GM18861 (cell line): ENCODE results near the gene CBR4.
A peak's percentile ranks its signal among the peaks of the same experiment; 100 is the strongest.
"Not testable (repeated sequence)": the region's sequence is repeated elsewhere in the genome, so short reads cannot be mapped to it uniquely, and the experiment has no call there.

Experiments
- ATAC-seq: cut with Tn5 transposase; IDR thresholded peaks from one replicate; pipeline ENCODE4 v1.9.1; 2021; ENCODE audit not compliant: unreplicated experiment

The CBR4 gene

DNA sequence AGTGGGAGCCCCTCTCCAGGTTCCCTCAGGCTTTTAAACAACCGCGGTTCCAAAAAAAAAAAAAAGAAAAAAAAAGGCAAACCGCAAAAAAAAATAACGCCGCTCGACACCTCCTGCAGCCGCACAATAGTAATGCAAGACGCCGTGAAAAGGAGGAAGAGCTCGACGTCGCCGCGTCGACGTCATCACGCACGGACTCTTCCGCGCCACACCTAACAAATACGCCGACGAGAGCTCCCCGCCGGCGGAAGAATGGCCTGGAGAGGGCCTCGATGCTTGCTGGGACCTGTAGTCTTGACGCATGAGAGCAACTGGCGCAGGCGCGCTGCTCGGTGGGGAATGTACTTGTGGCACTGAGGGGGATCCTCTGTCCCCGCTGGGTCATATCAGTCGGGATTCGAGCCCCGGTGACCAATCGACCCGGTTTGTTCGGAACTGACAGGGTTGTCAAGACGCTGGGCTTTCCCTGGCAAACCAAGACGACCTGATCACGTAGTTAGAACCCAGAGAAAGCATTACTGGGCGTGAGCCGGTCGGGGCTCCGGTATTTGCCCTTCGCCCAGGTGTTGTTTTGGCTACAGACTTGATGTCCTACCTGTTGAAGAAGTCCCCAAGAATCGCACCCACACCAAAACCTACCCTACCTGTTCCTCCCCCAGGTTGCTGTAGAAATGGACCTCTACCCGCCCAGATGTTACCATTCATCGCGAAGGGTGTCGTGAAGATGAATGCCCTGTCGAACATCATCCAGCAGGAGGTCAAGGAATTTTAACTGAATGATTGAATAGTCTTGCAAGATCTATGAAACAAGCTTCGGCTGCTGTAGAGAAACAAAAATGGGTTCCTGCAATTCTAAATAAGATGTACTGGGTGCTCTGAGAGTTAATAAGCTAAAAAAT, at the start of gene CBR4:
Gene CBR4 (minus strand): TSS at position 131 of the 899 bp plus-strand sequence. CDS start 166 bp downstream, outside the sequence.
- ATAC-seq, result peak; percentile 98

DNA sequence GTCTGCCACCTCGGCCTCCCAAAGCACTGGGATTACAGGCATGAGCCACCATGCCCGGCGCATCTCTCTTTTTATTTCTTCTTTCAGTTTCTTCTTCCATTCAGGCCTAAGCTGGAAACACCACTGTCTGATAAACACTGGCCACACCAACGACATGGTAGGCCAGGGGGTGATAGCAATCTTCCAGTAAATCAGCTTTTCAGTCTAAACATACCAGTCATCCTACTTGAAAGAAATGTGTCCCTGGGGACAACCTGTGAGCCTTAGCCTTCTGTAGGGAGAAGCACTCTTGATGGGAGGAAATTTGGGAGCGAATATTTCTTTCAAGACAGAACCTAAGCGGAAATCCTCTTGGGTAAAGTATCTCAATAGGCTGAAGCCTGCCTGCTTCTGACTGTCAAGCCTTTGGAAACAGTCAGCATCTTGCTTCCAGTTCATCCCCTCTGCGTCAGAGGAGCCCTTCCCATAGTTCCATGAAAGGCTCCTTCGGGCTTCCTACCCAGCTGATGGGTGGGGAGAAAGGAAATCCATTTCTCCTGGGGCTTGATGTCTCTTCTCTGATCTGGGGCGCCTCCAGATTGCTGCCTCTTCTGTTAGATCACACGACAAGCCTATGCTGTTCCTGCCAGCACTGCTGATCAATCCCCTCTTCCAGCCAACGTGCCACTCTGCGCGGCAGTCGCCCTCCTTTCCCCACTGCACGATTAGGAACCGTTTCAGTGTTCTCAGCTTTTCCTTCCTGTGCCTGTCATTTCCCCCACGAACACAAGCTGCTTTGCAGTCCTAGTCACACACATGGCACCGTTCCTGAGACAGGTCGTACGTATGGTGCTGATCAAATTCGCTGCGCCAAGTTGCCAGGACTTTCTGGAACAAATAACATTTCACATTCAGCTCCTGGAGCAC, 49.5 kb upstream of the CBR4 start:
- no peak for ATAC-seq

DNA sequence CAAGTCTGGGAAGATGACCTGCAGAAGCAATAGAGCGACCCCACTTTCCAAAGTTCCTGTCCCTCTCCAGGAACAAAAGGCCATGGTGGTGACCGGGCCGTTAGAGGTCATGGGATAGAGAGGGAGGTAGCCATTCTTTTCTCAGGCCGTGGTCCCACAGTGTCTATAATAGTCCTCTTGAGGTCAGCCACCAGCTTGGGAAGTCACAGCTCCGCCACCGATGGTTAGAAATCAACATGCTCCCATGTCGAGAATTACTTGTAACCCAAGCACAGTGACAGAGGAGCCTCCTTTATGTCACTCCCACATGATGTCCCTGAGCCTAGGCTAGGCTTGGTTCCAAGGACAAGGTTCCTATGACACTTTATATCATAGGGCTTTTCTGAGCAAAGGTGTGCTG, 48.3 kb upstream of the CBR4 start:
- no peak for ATAC-seq

DNA sequence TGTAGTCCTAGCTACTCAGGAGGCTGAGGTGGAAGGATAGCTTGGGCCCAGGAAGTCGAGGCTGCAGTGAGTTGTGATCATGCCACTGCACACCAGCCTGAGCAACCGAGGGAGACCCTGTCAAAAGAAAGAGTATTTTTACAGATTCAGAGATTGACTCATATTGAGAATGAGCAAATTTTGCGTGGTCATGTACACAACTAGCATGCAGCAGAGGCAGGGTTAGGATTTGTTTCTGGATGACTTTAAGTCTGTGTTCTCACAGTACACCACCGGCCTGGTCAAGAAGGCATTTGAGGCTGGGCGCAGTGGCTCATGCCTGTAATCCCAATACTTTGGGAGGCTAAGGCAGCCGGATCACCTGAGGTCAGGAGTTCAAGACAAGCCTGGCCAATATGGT, 44.8 kb upstream of the CBR4 start:
- peak; percentile 77 for ATAC-seq

DNA sequence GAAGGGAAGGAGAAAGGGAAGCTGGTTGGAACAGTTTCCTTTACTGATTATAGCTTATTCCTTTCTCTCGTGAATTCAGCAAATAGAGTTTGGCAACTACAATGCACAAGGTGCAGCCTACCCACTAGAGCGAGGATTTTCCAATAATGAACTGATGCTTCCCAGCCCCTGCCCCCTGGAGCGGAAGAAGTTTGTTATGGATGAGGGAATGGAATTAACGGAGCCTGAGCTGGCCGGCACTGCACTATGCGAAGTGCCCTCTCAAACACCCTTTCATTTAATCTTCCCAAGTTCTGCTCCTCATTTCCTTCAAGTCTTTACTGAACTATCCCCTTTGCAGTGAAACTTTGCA, 42.5 kb upstream of the CBR4 start:
- ATAC-seq, result no peak

DNA sequence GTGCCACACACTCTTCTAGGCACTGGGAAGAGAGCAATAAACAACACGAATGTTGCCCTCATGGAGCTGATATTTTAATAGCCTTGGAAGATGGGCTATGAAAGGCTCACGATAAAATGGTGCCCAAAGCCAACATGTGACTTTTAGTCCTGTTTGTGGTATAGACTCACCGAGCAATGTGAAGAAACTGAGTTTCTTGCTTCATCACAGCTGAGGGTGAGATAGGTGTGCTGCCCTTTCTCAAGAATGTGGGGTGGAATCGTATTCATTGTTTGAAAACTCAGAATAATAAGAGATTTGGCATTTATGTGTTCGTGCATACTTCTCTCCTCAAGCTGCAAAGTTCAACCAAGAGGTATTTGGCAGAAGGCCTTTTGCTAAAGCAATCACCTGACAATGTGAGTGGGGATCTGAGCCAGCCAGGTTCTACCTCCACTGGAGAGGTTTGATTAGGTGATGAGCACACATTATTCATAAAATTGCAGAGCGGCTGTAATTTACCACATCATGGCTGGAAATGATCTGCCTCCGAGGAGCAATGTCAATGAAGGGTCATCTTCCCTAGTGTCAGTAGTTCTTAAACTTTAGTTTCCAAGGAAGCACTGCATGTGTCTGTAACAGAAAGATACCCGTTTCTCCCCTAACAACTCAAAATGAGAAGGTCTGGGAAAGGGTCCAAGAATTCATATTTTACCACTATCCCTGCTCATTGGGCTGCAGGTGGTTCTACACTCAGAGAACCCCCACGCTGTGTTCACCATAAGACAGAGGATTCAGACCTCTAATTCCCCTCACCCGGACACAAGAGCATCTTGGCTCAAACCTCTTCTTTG, 41.9 kb upstream of the CBR4 start:
- no peak for ATAC-seq

DNA sequence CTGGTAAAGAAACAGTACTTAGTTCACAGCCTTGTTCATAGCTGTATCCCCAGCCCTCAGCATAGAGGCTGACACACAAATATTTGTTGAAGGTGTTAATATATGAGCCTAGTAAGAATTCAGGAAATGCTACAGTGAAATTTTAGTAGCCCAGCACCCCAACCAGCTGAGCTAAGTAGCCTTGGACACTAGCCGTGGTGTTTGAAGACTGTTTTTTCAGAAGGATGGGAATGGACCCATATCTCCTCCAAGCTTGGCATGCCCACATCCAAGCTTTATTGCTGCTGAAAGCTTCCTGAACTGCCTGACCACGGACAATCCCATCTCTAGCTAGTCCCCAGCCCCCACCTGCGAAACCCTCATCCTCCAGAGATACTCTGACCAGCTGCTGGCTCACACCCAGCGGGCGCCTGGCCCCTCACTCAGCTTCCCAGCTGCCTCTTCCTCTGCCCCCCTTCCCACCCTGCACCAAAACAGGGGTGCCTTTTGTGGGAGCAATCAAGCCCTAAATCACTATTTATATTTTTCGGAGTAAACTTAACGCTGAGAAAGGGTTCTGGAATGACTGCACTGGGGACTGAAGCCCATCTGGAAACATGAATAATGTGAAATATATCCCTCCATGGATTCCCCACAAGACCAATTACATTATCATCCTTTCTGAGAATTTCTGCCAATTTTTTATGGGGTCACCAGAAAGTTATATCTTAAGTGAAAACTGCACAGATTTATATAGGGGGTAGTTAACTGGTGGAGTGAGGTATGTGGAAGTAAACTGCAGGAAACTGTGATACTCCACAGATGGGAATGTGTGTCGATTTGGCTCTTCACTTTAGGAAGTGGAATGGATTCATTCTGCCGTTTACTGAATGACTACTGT, 41.1 kb upstream of the CBR4 start:
- no peak for ATAC-seq

DNA sequence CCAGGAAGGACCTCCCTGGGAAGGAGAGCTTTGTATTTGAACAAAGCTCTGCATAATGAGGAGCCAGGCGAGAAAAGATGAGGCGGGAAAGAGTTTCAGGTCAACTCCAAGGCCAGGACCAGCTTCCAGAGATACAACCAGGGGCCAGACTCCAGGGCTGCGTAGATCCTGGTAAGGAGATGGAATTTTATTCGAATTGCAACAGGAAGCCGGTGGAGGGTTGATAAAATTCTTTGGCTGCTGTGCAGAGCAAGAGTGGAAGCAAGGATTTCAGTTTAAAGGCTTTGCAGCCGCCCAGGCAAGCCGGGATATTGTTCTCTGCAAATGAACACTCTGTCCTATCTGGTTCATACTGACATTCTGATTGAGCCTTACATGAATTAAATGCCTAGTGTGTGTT, 40.2 kb upstream of the CBR4 start:
- ATAC-seq, result no peak

DNA sequence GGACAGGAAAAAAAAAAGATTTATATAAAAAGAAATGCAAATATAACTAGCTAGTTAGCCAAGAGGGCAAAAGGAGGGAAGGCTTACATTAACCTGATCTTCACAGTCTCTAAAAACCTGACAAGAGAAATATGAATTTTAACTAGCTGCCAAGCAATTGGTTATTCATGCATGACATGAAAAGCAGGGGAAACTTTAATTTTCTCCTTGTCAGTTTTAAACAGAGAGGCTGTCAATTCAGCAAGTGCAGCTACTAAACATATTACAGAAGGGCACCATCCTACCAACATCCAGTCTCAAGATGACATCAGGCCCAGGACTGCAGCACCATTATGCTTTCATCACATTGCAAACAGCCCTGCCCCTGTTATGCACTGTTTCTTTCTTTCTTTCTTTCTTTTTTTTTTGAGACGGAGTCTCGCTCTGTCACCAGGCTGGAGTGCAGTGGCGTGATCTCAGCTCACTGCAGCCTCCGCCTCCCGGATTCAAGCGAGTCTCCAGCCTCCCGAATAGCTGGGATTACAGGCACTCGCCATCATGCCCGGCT, 38.9 kb upstream of the CBR4 start:
- no peak for ATAC-seq

DNA sequence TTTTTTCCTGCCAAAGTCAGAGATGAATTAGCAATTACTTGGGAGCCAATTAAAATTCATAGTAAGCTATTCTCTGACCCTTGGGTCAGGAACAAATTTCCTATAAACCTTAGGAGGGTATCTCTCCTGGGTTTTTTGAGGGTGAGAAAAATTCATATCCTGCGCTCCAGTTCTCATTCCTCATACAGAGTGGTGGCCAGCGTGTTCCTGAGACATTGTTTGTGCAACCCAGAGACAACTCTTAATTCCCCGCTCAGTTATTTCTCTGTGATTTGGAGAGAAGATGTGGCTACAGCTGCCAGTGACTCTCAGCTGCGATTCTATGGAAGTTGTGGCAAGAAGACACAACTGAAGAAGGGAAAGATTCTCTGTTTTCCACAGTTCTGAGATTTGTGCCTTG, 37.9 kb upstream of the CBR4 start:
- ATAC-seq, result no peak

DNA sequence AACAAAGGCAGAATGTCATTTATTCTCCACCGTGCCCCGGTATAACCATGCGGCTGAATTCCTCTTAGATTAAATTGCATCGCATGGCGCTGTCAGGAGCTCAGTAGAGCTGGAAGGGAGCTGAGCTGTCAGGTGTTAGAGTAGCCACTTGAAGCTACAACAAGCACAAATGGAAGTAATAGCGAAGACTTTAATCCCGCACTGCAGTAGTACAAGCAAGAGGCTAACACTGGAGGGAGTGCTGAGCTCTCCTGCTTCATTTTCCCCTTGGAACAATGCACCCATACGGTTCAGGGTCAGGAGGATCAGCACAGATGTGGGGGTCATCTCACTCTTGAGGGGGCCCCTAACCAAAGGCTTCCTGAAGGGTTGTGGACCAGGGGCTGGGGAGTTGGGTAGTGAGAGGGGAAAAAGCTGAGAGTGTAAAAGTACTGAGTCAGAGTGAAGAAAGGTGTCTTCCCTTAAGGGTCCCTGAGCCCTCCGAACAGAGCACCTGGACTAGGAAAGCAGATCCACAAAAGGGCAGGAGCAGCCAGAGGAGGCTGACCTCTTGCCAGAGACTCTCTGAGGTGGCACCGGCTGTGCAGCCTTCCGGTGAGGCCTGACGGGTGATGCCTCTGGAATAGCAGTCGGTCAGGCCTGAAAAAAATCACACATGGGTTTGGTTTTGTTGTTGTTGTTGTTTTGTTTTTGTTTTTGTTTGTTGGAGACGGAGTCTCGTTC, 36.0 kb upstream of the CBR4 start:
- no peak for ATAC-seq

DNA sequence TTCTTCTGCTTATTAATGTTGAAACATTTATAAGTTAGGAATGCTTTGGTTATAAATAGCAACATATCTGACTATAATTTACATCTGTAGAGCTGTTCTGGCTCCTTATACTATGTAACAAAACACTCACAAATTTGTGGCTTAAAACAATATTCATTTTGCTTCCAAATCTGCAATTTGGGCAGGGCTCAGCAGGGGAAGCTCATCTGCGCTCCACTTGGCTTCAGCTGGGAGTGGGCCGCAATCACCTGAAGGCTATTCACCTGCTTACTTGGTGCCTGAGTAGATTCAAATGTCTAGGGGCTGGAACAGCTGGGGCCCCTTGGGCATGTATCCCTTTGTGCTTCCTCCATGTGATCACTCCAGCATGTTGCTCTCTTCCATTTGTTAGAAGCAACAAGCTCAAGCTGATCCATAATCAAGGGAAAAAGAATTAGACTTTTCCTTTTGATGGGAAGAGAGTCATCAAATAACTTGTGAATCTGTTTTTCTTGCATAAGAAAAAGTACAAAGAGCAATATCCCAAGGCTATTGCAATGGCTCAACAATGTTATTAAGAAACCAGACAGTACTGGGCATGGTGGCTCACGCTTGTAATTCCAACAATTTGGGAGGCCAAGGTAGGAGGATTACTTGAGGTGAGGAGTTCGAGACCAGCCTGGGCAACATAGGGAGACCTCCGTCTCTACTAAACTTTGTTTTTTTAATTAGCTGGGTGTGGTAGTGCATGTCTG, 34.8 kb upstream of the CBR4 start:
- no peak for ATAC-seq

DNA sequence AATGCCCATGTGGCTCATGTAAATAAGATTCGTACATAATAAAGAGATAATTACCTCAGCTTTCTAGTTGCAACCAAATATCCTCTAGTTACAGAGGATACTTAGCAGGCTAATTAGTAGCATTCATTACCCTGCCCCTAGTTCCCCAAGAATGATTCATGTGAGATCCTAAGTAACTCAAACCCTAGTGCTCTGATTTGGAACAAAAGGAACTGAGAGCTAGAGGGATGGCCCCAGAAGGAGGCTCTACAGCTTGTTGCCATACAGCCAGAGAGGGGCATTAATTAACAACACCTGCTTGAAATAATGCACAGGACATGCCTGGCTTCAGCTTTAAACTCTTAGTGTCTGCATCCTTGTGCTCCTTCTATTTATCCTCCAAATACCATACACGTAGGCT, 32.6 kb upstream of the CBR4 start:
- ATAC-seq, result no peak

DNA sequence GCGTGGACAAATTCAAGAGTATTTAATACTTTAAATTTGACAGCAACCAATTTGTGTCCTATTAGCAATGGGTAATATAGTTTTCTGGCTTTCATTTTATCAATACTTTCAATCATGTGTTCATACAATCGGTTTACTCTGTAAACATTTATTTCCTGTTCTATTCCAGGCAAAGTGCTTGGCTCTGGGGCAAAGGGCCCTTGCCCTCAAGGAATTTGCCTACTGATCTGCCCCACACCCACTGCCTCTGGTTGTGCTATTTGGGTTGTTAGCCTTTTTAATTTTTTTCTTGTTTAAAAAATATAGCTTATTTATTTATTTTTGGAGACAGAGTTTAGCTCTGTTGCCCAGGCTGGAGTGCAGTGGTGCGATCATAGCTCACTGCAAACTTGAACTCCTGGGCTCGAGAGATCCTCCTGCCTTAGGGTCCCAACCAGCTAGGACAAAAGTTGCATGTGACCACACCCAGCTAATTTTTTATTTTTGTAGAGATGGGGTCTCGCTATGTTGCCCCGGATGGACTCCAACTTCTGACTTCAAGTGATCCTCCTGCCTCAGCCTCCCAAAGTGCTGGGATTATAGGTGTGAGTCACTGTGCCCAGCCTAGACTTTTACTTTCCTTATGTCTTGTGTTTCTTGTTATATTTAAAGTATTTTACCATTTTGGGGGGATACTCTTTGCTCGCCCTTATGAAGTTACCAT, 30.7 kb upstream of the CBR4 start:
- no peak for ATAC-seq

DNA sequence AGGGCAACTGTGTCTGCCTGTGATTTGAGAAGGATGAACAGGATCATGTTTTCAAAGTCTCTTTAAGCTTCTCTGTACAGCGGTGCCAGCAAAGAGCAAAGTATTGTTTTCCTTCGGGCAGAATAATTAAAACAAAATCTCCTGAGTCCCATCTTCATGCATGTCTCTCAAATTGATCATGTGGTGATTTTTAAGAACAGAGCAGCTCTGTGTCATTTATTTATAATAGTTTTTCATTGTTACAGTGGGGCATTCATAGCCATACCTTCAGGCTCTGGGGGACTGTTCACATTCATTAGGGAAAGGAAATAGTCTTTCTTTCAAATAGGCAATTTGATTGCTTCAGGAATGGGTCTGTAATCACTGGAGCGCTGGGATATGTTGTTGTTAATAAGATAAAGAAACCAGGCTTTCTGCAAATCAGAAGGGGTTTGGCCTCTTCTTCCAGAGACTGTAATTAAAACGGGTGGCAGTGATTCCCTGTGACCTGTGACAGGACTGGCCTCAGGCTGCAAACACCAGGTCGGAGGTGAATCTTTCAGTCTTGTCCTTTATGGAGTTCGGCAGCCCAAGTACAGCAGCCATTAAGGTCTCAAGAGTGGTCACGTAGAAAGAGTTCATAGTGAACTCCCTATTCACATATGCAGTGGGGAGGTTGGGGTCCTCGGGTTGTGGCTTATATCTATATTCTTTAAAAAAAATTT, 29.3 kb upstream of the CBR4 start:
- ATAC-seq, result no peak

DNA sequence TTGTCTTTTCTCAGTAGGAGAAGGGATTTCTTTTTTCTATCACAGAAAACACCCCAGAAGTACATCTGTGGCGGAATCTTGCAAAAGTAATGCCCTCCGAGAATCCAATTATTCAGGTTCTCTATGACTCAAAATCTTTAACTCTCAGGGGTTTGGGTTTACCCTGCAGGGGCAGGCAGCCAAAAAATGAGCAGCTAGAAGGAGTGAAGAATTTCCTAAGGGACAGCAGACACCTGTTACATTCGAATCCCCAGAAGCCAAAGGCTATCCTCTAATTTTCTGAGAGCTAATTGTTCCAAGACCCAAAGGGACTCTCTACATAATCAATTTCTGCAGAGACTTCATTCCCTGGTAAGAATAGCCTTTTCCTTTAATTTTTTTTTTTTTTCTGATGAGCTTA, 27.5 kb upstream of the CBR4 start:
- no peak for ATAC-seq

DNA sequence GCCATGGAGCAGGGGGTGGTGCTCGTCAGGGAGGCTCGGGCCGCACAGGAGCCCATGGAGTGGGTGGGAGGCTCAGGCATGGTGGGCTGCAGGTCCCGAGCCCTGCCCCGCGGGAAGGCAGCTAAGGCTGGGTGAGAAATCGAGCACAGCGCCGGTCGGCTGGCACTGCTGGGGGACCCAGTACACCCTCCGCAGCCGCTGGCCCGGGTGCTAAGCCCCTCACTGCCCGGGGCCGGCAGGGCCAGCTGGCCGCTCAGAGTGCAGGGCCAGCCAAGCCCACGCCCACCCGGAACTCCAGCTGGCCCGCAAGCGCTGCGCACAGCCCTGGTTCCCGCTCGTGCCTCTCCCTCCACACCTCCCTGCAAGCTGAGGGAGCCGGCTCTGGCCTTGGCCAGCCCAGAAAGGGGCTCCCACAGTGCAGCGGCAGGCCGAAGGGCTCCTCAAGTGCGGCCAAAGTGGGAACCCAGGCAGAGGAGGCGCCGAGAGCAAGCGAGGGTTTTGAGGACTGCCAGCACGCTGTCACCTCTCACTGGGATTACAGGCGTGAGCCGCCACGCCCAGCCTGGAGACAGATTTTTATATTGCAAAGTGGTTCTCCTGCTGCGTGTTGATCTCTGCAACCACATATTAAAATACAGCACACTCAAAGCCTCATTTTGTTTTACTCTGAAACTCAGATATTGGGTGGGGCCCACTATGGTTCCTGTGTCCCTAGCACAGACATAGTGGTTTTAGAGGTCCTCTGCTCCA, 26.0 kb upstream of the CBR4 start:
- not testable (repeated sequence) for ATAC-seq
